8988T (cell line): ENCODE data around the gene IBA57.
"Not testable (repeated sequence)": the region's sequence is repeated elsewhere in the genome, so short reads cannot be mapped to it uniquely, and the experiment has no call there.

ENCODE experiments used
- DNase-seq: peaks from one replicate; pipeline ENCODE4 v3.0.0; 2011

IBA57 gene

GRCh38 chr1:228157729-228158126 is 7.9 kb upstream of the IBA57 start:
- DNase-seq, result no peak

DNA sequence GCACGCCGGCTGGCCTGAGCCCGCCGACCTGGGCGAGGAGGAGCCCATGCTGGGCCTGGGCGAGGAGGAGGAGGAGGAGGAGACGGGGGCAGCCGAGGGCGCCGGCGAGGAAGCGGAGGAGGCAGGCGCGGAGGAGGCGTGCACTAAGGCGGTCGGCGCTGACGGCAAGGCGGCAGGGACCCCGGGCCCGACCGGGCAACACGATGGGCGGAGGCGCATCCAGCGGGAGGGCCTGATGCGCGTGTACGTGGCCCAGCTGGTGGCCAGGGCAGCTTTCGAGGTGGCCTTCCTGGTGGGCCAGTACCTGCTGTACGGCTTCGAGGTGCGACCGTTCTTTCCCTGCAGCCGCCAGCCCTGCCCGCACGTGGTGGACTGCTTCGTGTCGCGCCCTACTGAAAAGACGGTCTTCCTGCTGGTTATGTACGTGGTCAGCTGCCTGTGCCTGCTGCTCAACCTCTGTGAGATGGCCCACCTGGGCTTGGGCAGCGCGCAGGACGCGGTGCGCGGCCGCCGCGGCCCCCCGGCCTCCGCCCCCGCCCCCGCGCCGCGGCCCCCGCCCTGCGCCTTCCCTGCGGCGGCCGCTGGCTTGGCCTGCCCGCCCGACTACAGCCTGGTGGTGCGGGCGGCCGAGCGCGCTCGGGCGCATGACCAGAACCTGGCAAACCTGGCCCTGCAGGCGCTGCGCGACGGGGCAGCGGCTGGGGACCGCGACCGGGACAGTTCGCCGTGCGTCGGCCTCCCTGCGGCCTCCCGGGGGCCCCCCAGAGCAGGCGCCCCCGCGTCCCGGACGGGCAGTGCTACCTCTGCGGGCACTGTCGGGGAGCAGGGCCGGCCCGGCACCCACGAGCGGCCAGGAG is 7.2 kb upstream of the IBA57 start:
- DNase-seq, result no peak

GRCh38 chr1:228159008-228159665 is 6.5 kb upstream of the IBA57 start:
- no peak for DNase-seq

DNA sequence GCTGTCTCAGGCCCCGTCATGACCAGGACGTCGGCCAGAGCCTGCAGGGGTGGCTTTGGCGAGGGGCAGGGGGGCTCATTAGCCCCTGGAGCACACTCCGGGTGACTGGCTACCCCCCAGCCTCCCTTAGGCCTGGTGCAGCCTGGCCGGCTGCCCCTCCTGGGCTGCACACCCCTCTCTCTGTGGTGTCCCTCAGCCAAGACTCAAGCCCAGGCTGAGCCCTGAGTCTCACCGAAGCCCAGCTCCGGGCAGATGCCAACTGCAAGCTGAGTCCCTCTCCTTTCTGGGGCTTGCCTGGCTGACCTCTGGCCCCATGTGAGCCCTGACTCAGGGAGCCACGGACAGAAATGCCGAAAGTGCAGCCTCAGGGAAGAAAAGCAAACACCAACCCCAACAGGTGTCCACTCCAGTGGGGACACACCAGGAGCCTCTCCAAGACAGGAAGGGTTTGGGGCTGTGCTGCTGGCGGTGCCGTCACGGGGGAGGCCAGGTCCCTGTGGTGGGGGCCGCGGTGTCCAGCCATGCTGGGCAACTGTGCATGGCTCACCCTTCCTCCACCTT is 5.3 kb upstream of the IBA57 start:
- DNase-seq, result no peak

DNA sequence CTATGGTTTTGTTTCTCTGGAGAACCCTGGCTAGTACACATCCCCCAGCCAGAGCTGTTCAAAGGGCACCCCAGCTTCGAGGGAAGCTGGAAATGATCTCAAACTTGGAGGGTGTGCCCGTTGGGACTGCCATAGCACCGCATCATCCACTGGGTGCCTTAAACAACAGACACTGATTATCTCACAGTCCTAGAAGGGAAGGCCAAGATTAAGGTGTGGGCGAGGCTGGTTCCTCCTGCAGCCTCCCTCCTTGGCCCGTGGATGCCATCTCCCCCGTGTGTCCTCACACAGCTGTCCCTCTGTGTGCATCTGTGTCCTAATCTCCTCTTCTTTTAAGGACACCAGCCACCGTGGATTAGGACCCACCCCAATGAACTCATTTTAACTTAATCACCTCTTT is 4.2 kb upstream of the IBA57 start:
- DNase-seq, result no peak

DNA sequence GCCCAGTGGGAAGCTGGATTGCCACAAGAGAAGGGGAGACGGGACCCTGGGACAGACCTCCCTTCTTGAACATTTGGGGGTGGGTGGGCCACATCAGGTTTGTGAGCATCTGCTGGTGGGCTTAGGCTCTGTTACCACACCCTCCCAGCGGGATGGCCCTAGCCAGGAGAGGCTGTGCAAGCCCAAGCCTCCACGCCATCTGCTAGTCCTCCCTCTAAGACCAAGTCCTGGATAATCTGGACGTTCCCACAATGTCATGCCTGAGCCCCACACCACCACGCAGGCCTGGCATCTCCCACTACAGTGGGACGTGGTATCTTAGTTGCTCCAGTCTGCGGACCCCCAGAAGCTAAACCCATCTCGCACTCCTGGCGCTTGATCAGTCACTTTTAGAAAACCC is 3.7 kb upstream of the IBA57 start:
- DNase-seq, result no peak

GRCh38 chr1:228162286-228163006 is 3.2 kb upstream of the IBA57 start:
- DNase-seq, result no peak

DNA sequence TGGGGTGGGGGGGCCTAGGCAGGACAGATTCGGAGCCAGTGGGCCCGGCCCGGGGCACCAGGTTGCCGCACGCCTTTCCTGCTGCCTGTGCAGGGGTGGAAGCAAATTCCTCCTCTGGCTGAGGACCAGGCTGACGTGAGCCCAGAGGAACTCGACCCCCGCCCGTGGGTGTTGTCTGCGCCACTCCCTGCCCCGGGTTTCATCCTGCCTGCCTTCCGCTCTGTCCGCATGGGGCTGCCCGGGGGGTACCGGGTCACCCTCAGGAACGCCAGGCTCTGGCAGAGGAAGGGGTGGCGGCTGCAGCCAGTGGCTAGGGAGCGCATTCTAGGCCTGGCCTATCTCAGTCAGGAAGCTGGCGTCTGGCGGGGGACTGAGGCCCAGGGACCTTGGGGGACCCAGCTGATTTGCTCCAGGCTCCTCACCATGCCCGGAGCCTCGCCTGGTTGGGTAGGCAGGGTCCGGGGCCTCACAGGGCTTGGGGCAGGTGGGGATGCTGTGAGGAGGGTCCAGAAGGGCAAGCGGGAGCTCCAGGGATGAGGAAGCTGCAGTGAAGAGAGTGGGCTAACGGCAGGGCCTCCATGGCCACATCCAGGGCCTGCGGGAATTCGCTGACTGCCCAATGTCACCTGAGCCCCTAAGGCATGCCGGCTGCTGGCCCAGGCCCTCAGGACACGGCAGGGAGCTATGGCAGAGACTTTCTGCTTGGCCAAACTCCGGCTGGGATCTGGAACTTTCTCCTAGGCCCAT is 2.4 kb upstream of the IBA57 start:
- DNase-seq, result no peak

DNA sequence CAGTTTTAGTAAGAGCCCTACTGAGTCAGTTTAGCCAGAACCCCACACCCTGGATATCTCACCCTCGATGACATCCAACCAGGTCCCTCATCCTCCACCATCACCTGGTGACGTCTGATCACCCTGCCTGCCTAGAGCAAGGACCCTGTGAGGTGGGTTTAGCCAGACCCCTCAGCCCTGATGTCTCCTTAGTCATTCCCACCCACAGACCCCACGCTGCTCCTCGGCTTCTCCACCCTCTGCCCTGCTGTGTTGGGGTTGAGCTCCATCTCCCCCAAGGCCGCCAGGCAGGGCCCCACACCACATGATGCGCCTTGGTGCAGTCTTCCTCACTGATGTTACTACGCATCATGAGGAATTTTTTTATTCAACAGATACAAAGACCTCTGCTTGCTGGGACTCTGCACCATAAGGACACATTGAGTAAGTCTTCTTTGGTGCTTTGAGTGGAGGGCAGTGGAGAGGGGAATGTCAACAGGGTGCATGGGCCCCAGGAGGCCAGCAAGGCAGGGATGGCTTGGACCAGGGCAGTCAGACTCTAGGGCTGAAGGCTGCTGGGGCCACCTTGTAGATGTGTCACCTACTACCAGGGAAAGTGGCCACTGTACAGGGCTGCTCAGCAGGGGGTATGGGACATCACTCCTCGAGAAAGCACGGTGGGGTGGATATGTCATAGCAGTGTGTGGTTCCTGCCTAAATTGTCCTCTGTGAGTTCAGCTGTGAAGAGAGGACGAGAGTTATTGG is 1.7 kb upstream of the IBA57 start:
- DNase-seq, result no peak

- no peak for DNase-seq
Observed at GRCh38 chr1:228164561-228165371, 838 bp upstream of the IBA57 start.

DNA sequence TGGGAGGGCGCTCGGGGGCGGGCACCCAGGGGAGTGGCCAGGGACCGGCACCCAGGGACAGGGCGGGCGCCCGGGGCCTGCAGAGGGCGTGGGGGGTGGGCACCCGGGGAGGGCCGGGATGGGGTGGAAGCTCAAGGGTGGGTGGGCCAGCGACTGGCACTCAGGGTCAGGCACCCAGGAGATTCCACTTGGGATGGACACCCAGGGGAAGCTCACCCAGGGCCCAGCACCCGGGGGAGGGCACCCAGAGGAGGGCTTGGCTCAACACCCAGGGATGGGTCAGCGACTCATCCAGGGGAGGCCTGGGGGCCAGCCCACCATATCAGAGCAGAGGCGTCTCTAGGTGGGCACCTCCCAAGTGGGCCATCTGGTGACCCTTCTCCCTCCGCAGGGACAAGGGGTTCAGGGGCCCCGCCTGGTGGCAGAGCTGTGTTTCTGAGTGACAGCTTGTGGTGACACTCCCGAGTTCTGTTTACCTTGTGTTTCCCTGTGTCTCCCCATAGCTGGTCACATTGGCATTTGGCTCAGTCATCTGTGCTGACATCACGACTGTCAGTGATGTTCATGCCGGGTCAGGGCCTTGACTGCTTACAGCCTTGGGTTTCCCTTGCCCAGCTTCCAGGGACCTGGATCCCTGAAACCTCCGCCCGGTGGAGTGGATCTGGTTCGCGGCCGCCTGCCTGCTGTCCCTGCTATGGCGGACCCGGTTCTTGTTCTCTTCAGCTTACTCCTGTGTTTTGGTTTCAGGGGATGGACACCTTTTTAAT is 749 bp downstream of the IBA57 start:
- peak; percentile 73 for DNase-seq

- DNase-seq, result no peak
Observed at GRCh38 chr1:228168563-228169270, 3.1 kb downstream of the IBA57 start.

- DNase-seq, result no peak
Observed at GRCh38 chr1:228169345-228169744, 3.7 kb downstream of the IBA57 start.

- no peak for DNase-seq
Observed at GRCh38 chr1:228170666-228171065, 5.1 kb downstream of the IBA57 start.

DNA sequence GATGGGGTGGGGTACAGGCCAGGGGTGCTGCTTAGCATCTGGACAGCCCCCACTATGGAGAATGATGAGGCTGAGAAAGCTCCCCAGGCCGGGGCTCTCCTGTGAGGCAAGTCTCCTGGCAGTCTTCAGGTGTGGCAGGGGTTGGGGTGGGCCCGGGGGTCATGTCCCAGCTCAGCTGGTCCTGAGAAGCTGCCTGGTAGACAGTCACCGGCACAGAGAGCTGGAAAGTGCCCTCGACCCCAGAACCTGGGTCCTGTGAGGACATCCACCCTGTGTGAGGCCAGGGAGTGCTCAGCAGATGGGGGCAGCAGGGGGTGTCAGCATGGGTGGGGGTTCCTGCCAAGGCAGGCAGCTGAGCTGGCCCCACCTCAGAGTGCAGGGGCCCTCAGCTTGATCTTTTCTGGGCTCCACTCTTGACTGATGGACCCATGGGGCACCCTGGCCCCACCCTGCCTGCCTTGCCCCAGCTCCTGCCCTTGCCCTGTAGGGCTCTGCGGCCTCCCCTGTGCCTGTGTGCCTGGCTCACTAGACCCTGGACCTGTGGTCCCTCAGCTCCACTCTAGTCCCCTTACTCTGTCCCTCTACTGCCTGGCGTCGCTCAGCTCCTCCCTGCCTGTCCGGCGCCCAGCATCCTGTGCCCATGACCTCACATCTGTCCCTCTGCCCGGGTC is 5.8 kb downstream of the IBA57 start:
- no peak for DNase-seq

- no peak for DNase-seq
Observed at GRCh38 chr1:228172591-228173527, 7.3 kb downstream of the IBA57 start.

DNA sequence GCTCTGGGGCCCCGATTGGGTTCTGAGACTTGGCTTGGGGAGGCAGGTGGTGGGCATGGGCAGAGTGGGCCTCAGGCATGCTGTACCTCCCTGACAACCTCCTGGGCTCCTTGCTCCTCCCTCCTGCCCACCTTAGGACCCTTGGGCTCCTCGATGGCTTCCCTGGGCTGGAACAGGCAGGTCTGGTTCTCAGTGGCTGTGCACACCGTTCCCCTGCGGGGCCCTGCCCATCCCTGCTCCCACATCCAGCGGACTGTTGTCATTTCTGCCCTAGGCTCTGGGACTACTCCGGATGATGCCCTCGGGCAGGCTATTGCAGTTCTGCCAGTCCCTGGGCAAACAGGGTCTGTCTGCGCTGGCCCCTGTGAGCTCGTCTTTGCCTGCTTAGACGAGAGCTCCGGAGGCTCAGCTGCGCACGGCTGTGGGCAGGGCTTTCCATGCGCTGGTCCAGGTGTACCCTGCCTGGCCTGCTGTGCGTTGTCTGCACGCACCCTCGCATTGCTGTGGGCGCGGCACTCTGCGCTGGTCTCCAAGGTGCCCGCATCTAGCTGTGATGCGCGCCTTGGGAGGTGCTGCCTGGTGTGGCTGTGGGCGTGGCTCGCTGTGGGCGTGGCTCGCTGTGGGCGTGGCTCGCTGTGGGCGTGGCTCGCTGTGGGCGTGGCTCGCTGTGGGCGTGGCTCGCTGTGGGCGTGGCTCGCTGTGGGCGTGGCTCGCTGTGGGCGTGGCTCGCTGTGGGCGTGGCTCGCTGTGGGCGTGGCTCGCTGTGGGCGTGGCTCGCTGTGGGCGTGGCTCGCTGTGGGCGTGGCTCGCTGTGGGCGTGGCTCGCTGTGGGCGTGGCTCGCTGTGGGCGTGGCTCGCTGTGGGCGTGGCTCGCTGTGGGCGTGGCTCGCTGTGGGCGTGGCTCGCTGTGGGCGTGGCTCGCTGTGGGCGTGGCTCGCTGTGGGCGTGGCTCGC is 8.2 kb downstream of the IBA57 start:
- not testable (repeated sequence) for DNase-seq
